ENCODE measurements around the gene HSD17B11.
"Not testable (repeated sequence)": the region's sequence is repeated elsewhere in the genome, so short reads cannot be mapped to it uniquely, and the experiment has no call there.

HSD17B11 gene

GRCh38 chr4:87299898-87300297 lies 91.1 kb downstream of the HSD17B11 start:
- DNase-seq: no peak

- no peak for DNase-seq
Measured at GRCh38 chr4:87298362-87298761, 92.6 kb downstream of the HSD17B11 start.

- DNase-seq: not testable (repeated sequence)
Measured at GRCh38 chr4:87294911-87295310, 96.1 kb downstream of the HSD17B11 start.

- DNase-seq: not testable (repeated sequence)
Measured at GRCh38 chr4:87293889-87294288, 97.1 kb downstream of the HSD17B11 start.

GRCh38 chr4:87286970-87287369 lies 104.0 kb downstream of the HSD17B11 start:
- no peak for DNase-seq
